ENCODE measurements around the gene RETREG3. TPM values are rescaled to one million over a fixed set of nuclear protein-coding genes. Genes with fewer than 3 reads are reported as not detected.
A peak's percentile ranks its signal among the peaks of the same experiment; 100 is the strongest.

The RETREG3 gene
- total and polyA plus RNA-seq, 2 of the 13 experiments (the other 11 are each of a cell fraction or from before 2014, with no cell fraction given): 47.0 to 55.8 TPM

- TF ChIP-seq, protein P1, sequence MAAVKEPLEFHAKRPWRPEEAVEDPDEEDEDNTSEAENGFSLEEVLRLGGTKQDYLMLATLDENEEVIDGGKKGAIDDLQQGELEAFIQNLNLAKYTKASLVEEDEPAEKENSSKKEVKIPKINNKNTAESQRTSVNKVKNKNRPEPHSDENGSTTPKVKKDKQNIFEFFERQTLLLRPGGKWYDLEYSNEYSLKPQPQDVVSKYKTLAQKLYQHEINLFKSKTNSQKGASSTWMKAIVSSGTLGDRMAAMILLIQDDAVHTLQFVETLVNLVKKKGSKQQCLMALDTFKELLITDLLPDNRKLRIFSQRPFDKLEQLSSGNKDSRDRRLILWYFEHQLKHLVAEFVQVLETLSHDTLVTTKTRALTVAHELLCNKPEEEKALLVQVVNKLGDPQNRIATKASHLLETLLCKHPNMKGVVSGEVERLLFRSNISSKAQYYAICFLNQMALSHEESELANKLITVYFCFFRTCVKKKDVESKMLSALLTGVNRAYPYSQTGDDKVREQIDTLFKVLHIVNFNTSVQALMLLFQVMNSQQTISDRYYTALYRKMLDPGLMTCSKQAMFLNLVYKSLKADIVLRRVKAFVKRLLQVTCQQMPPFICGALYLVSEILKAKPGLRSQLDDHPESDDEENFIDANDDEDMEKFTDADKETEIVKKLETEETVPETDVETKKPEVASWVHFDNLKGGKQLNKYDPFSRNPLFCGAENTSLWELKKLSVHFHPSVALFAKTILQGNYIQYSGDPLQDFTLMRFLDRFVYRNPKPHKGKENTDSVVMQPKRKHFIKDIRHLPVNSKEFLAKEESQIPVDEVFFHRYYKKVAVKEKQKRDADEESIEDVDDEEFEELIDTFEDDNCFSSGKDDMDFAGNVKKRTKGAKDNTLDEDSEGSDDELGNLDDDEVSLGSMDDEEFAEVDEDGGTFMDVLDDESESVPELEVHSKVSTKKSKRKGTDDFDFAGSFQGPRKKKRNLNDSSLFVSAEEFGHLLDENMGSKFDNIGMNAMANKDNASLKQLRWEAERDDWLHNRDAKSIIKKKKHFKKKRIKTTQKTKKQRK (IDR thresholded peaks at IDR 0.05; ENCODE audit: low read length): no peak
- TF ChIP-seq, protein P2, sequence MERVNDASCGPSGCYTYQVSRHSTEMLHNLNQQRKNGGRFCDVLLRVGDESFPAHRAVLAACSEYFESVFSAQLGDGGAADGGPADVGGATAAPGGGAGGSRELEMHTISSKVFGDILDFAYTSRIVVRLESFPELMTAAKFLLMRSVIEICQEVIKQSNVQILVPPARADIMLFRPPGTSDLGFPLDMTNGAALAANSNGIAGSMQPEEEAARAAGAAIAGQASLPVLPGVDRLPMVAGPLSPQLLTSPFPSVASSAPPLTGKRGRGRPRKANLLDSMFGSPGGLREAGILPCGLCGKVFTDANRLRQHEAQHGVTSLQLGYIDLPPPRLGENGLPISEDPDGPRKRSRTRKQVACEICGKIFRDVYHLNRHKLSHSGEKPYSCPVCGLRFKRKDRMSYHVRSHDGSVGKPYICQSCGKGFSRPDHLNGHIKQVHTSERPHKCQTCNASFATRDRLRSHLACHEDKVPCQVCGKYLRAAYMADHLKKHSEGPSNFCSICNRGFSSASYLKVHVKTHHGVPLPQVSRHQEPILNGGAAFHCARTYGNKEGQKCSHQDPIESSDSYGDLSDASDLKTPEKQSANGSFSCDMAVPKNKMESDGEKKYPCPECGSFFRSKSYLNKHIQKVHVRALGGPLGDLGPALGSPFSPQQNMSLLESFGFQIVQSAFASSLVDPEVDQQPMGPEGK (CRISPR knock-in tag; IDR thresholded peaks at IDR 0.05): peak; percentile 76
- TF ChIP-seq WIZ (CRISPR knock-in tag; IDR thresholded peaks at IDR 0.05) (no peak), PITX1 (CRISPR knock-in tag; IDR thresholded peaks at IDR 0.05) (no peak), GMEB1 (CRISPR knock-in tag; IDR thresholded peaks at IDR 0.05; ENCODE audit: borderline replicate concordance) (no peak), ZNF792 (CRISPR knock-in tag; IDR thresholded peaks at IDR 0.05) (peak; percentile 82; the same call in 1 of the 2 replicates), ZSCAN29 (CRISPR knock-in tag; conservative IDR thresholded peaks at IDR 0.05) (no peak), LRRFIP1 (CRISPR knock-in tag; conservative IDR thresholded peaks at IDR 0.05) (no peak), MIXL1 (CRISPR knock-in tag; IDR thresholded peaks at IDR 0.05) (peak; percentile 25; the same call in 1 of the 2 replicates), ZZZ3 (CRISPR knock-in tag; IDR thresholded peaks at IDR 0.05; ENCODE audit: borderline replicate concordance) (no peak), ZSCAN9 (CRISPR knock-in tag; IDR thresholded peaks at IDR 0.05; ENCODE audit: borderline replicate concordance) (peak; percentile 90; the same call in 1 of the 2 replicates), BHLHE40 (IDR thresholded peaks at IDR 0.05; ENCODE audit: low read length) (no peak), ZSCAN22 (CRISPR knock-in tag; IDR thresholded peaks at IDR 0.05) (no peak), ERF (CRISPR knock-in tag; IDR thresholded peaks at IDR 0.05) (peak; percentile 84; the same call in 1 of the 2 replicates), ZBTB3 (CRISPR knock-in tag; IDR thresholded peaks at IDR 0.05; ENCODE audit: borderline replicate concordance, low read depth) (no peak)
- TF ChIP-seq, protein P3, sequence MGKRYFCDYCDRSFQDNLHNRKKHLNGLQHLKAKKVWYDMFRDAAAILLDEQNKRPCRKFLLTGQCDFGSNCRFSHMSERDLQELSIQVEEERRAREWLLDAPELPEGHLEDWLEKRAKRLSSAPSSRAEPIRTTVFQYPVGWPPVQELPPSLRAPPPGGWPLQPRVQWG (CRISPR knock-in tag; IDR thresholded peaks at IDR 0.05; ENCODE audit: borderline replicate concordance, low read depth): no peak
- TF ChIP-seq, protein P4, sequence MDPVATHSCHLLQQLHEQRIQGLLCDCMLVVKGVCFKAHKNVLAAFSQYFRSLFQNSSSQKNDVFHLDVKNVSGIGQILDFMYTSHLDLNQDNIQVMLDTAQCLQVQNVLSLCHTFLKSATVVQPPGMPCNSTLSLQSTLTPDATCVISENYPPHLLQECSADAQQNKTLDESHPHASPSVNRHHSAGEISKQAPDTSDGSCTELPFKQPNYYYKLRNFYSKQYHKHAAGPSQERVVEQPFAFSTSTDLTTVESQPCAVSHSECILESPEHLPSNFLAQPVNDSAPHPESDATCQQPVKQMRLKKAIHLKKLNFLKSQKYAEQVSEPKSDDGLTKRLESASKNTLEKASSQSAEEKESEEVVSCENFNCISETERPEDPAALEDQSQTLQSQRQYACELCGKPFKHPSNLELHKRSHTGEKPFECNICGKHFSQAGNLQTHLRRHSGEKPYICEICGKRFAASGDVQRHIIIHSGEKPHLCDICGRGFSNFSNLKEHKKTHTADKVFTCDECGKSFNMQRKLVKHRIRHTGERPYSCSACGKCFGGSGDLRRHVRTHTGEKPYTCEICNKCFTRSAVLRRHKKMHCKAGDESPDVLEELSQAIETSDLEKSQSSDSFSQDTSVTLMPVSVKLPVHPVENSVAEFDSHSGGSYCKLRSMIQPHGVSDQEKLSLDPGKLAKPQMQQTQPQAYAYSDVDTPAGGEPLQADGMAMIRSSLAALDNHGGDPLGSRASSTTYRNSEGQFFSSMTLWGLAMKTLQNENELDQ (CRISPR knock-in tag; IDR thresholded peaks at IDR 0.05; ENCODE audit: borderline replicate concordance): no peak
Measured at GRCh38 chr17:42618442-42619150, 9.4 kb upstream of the RETREG3 start (continued).

All from HepG2 (cell line).